DND-41 (cell line): ENCODE measurements around the gene TSSC4.

Experiments
- ATAC-seq: fragments of 200-7000 bp; cut with Tn5 transposase; 3 replicates; pipeline ENCODE4 v1.9.1; 2021; ENCODE audit warnings: low read depth; ENCODE audit not compliant: insufficient read depth
- DNase-seq: peaks from one replicate; pipeline ENCODE4 v3.0.0-alpha.2; 2020
- H2AFZ ChIP-seq: 2 replicates; pipeline ENCODE4 v1.6.0; 2012; ENCODE audit warnings: low read depth, low read length
- H3K27ac ChIP-seq: 2 replicates; pipeline ENCODE4 v1.5.1; 2012; ENCODE audit warnings: low read length, inconsistent platforms
- H3K27me3 ChIP-seq: fragments of 200-600 bp; sonication (generic); 2 replicates; pipeline ENCODE4 v1.6.0; 2012; ENCODE audit warnings: low read length, mild to moderate bottlenecking, inconsistent platforms; ENCODE audit not compliant: insufficient read depth, poor library complexity
- H3K36me3 ChIP-seq: 2 replicates; pipeline ENCODE4 v1.5.1; 2012; ENCODE audit warnings: low read length, inconsistent platforms; ENCODE audit not compliant: insufficient read depth
- H3K4me1 ChIP-seq: 2 replicates; pipeline ENCODE4 v1.5.1; 2012; ENCODE audit warnings: mild to moderate bottlenecking, low read length; ENCODE audit not compliant: insufficient read depth
- H3K4me2 ChIP-seq: 2 replicates; pipeline ENCODE4 v1.6.0; 2012; ENCODE audit warnings: mild to moderate bottlenecking, moderate library complexity, low read length, inconsistent platforms; ENCODE audit not compliant: insufficient read depth
- H3K4me3 ChIP-seq, 2 experiments: fragments of 200-600 bp in 1 of 2; shearing (Covaris generic) in 1 of 2; 2 replicates each; pipeline ENCODE4 v1.5.1; 2012 to 2016; ENCODE audit warnings: inconsistent platforms in 2 of 2, low read length in 2 of 2, mild to moderate bottlenecking in 2 of 2, low read depth in 1 of 2, moderate library complexity in 1 of 2
- H3K79me2 ChIP-seq: 2 replicates; pipeline ENCODE4 v1.6.0; 2012; ENCODE audit warnings: low read length, inconsistent platforms; ENCODE audit not compliant: insufficient read depth
- H3K9ac ChIP-seq: 2 replicates; pipeline ENCODE4 v1.6.0; 2012; ENCODE audit warnings: low read depth, mild to moderate bottlenecking, inconsistent platforms, low read length, moderate library complexity
- H3K9me3 ChIP-seq: 2 replicates; pipeline ENCODE4 v1.5.1; 2012; ENCODE audit warnings: low read length, moderate library complexity, mild to moderate bottlenecking, inconsistent platforms; ENCODE audit not compliant: insufficient read depth, severe bottlenecking
- H4K20me1 ChIP-seq: 2 replicates; pipeline ENCODE4 v1.6.0; 2012; ENCODE audit warnings: low read length; ENCODE audit not compliant: insufficient read depth
- EZH2 ChIP-seq: IDR thresholded peaks from 3 replicates; pipeline ENCODE4 v1.6.1; 2012; ENCODE audit warnings: borderline replicate concordance, low read depth, mild to moderate bottlenecking, moderate library complexity, low read length, inconsistent platforms; ENCODE audit not compliant: severe bottlenecking
- TF ChIP-seq, protein P1 (sequence below): IDR thresholded peaks from 2 replicates; pipeline ENCODE4 v1.5.1; 2012; ENCODE audit warnings: borderline replicate concordance, low read length, moderate library complexity, mild to moderate bottlenecking; ENCODE audit not compliant: poor library complexity, severe bottlenecking; ENCODE audit errors: extremely low read depth

The TSSC4 gene

DNA sequence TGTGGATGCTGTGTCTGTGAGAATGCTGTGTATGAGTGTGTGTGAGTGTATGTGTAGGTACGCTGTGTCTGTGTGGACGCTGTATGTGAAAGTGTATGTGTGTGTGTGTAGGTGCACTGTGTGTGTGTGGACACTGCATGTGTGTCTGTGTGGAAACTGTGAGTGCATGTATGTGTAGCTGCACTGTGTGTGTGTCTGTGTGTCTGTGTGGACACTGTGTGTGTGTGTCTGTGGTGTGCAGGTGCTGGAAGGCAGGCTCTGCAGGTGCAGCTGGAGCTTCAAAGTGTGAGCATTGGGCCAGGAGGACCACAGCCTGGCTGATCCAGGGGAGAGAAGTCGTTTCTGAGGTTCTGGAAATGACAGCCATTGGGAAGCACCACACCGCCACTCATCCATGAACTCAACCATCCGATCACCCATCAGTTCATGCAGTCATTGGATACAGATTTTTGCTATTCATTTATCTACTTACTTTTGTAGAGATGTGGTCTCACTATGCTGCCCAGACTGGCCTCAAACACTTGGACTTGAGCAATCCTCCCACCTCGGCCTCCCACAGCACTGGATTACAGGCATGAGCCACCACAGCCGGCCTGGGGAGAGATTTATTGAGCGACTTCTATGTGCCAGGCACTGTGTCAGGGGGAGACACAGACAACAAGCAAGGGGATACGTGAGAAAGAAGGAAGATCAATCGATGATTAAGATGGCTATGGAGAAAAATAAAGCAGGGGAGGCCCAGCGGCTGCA lies 34.1 kb downstream of the TSSC4 start:
- no peaks in the 10 kb centered on the region for H3K36me3 ChIP-seq
- no peak overlapping the region for H3K9ac ChIP-seq
- ATAC-seq (no peak), DNase-seq (no peak)
- no peak overlapping the region for H2AFZ ChIP-seq
- H3K27me3 ChIP-seq: no peaks in the 10 kb centered on the region
- no peaks in the 10 kb centered on the region for H3K79me2 ChIP-seq
- H4K20me1 ChIP-seq: no peaks in the 10 kb centered on the region; the same call in 1 of the 2 replicates
- TF ChIP-seq, protein P1, sequence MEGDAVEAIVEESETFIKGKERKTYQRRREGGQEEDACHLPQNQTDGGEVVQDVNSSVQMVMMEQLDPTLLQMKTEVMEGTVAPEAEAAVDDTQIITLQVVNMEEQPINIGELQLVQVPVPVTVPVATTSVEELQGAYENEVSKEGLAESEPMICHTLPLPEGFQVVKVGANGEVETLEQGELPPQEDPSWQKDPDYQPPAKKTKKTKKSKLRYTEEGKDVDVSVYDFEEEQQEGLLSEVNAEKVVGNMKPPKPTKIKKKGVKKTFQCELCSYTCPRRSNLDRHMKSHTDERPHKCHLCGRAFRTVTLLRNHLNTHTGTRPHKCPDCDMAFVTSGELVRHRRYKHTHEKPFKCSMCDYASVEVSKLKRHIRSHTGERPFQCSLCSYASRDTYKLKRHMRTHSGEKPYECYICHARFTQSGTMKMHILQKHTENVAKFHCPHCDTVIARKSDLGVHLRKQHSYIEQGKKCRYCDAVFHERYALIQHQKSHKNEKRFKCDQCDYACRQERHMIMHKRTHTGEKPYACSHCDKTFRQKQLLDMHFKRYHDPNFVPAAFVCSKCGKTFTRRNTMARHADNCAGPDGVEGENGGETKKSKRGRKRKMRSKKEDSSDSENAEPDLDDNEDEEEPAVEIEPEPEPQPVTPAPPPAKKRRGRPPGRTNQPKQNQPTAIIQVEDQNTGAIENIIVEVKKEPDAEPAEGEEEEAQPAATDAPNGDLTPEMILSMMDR: no peak
- no peak for TF ChIP-seq EZH2
- no peak overlapping the region for H3K4me2 ChIP-seq
- H3K4me1 ChIP-seq: no peaks in the 10 kb centered on the region
- H3K27ac ChIP-seq: no peak overlapping the region
- no peaks in the 10 kb centered on the region for H3K9me3 ChIP-seq
- H3K4me3 ChIP-seq: no peak overlapping the region

DNA sequence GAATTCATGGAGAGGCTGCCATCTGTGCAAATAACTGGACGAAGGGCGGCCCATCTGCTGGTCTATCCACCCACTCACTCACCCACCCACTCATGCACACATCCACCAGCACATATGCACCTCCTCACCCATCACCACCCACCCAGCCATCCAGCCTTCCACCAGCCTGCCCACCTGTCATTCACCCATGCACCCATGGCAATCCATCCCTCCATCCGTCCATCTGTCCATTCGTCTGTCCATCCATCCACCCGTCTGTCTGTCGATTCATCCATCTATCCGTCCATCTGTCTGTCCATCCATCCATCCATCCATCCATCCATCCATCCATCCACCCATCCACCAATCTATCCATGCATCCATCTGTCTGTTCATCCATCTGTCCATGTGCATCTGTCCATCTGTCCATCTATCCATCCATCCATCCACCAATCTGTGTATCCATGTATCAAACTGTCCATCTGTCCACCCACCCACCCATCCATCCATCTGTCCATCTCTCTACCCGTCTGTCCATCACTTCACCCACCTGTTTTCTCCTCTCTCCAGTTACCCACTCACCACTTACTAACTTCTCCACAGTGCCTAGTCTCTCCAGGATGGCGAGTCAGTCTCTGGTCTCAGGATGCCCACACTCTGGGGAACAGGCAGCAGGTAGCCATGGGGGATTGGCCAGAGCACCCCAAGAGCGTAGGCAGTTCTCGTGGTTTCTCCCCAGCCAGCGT lies 34.9 kb downstream of the TSSC4 start:
- Histone ChIP-seq H3K36me3 (no peaks in the 10 kb centered on the region), H3K79me2 (no peaks in the 10 kb centered on the region), H3K9me3 (no peaks in the 10 kb centered on the region), H3K4me2 (no peak overlapping the region), H3K27me3 (no peaks in the 10 kb centered on the region), H4K20me1 (no peaks in the 10 kb centered on the region; the same call in 1 of the 2 replicates), H3K4me3 (no peak overlapping the region), H2AFZ (no peak overlapping the region), H3K4me1 (no peaks in the 10 kb centered on the region), H3K27ac (no peak overlapping the region), H3K9ac (no peak overlapping the region)
- DNase-seq: no peak
- TF ChIP-seq EZH2: no peak
- TF ChIP-seq, protein P1: no peak
- no peak for ATAC-seq

DNA sequence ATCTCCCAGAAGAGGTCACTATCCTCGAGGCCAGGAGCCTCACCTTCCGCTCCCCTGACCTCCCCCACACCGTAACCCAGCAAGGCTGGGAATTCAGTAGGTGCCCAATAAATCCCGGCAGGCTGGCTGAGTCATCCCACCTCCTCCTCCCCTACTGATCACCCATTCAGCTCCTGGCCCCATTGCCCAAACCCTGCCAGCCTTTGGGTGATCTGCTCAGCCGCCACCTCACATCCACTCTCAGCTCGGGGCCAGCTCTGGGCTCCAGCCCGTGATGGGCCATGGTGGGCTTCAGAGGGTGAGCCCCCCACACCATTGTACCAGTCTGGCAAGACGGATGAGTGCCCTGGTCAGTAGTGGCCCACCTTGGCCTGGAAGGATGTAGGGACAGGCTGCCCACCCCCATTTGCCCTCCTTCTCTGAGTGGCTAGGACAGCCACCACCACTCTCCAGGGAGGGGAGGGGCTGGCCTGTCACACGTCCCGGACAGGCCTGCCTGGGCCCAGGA lies 35.5 kb downstream of the TSSC4 start:
- ATAC-seq (no peak), DNase-seq (no peak)
- Histone ChIP-seq H3K27ac (no peak overlapping the region), H4K20me1 (no peaks in the 10 kb centered on the region; the same call in 1 of the 2 replicates), H3K9me3 (no peaks in the 10 kb centered on the region), H3K4me2 (no peak overlapping the region), H3K27me3 (no peaks in the 10 kb centered on the region), H2AFZ (no peak overlapping the region), H3K4me1 (no peaks in the 10 kb centered on the region), H3K4me3 (no peak overlapping the region), H3K9ac (no peak overlapping the region), H3K79me2 (no peaks in the 10 kb centered on the region), H3K36me3 (no peaks in the 10 kb centered on the region)
- TF ChIP-seq EZH2: no peak
- TF ChIP-seq, protein P1: no peak
